Measurements from ENCODE around the gene PRPF40B.

DNA sequence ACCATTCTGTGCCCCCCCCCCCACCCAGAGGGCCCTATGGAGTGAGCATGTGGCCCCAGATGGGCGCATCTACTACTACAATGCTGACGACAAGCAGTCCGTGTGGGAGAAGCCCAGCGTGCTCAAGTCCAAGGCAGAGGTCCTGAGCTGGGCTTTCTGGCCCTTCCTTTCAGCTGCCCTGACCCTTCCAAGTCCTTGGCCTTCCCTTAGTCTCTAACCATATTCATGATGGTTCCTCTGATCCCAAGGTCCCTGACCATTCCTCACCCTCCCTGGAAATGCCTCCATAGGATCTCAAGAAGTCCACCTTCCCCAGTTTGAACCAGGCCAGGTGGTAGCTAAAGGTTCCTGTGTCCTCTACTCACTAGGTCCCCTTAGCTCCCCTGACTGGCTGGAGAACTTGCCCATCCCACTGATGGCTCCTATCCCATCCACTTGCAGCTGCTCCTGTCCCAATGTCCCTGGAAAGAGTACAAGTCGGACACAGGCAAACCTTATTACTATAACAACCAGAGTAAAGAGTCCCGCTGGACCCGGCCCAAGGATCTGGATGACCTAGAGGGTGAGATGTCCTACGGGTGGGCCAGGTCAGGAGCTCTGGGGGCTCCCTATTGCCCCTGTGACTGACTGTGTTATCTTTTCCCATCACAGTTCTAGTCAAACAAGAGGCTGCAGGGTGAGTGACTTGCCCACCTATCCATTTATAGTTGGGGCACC is 9.8 kb downstream of the PRPF40B start:
- TF ChIP-seq, protein P1, sequence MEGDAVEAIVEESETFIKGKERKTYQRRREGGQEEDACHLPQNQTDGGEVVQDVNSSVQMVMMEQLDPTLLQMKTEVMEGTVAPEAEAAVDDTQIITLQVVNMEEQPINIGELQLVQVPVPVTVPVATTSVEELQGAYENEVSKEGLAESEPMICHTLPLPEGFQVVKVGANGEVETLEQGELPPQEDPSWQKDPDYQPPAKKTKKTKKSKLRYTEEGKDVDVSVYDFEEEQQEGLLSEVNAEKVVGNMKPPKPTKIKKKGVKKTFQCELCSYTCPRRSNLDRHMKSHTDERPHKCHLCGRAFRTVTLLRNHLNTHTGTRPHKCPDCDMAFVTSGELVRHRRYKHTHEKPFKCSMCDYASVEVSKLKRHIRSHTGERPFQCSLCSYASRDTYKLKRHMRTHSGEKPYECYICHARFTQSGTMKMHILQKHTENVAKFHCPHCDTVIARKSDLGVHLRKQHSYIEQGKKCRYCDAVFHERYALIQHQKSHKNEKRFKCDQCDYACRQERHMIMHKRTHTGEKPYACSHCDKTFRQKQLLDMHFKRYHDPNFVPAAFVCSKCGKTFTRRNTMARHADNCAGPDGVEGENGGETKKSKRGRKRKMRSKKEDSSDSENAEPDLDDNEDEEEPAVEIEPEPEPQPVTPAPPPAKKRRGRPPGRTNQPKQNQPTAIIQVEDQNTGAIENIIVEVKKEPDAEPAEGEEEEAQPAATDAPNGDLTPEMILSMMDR (IDR thresholded peaks at IDR 0.05): no peak
- no peak for TF ChIP-seq POLR2A (IDR thresholded peaks at IDR 0.05)
- TF ChIP-seq EP300 (IDR thresholded peaks at IDR 0.05): no peak
- TF ChIP-seq POLR2AphosphoS5 (IDR thresholded peaks at IDR 0.05): no peak
